AG04450 (cell line): ENCODE data around the gene WWOX. TPM values are rescaled to one million over a fixed set of nuclear protein-coding genes. Genes with fewer than 3 reads are reported as not detected.
"Not testable (repeated sequence)": the region's sequence is repeated elsewhere in the genome, so short reads cannot be mapped to it uniquely, and the experiment has no call there.

Experiments used
- CTCF ChIA-PET: fragments of 300-600, 350-600 bp; formaldehyde crosslinking; extraction: SDS; loops from one replicate; lab custom pipeline; 2022; ENCODE audit warnings: antibody characterized with exemption, inconsistent platforms; lab: Charles Lee
- POLR2A ChIA-PET: fragments of 350-600 bp; formaldehyde crosslinking; extraction: SDS; loops from one replicate; lab custom pipeline; 2021; ENCODE audit warnings: antibody characterized with exemption, inconsistent platforms; lab: Yijun Ruan, JAX
- DNase-seq: peaks from one replicate; pipeline ENCODE4 v3.0.0-alpha.2; 2011; ENCODE audit warnings: low read depth, low spot score
- H3K27ac ChIP-seq: one replicate; pipeline ENCODE4 v1.5.1; 2012; ENCODE audit warnings: low read depth, low read length, control low read depth
- H3K27me3 ChIP-seq: one replicate; pipeline ENCODE4 v1.6.0; 2012; ENCODE audit warnings: low read length; ENCODE audit not compliant: control insufficient read depth, insufficient read depth
- H3K4me3 ChIP-seq: 2 replicates; pipeline ENCODE4 v1.5.1; 2011; ENCODE audit warnings: mild to moderate bottlenecking, low read depth, low read length, control low read depth
- H3K9me3 ChIP-seq: 2 replicates; pipeline ENCODE4 v1.5.1; 2012; ENCODE audit warnings: low read length; ENCODE audit not compliant: control insufficient read depth, insufficient read depth
- polyA plus RNA-seq: library from polyadenylated mRNA; depleted of rRNA; stranded (reverse); fragments of >200 nt; gene quantifications from 2 replicates; pipeline ENCODE4 v1.2.3, GENCODE V29; 2011
- TF ChIP-seq, protein P1 (sequence below): IDR thresholded peaks from 2 replicates; pipeline ENCODE4 v1.5.1; 2011; ENCODE audit warnings: low read depth, low read length, control low read depth, inconsistent platforms

Gene WWOX
- polyA plus RNA-seq, 1 experiment, result 2.1 TPM

- Histone ChIP-seq H3K27ac (no peak overlapping the region), H3K27me3 (no peaks in the 10 kb centered on the region), H3K4me3 (no peak overlapping the region), H3K9me3 (peaks cover 39% of the 10 kb centered on the region)
- POLR2A ChIA-PET, result interaction anchor here (0.7 kb wide), 1 partner anchor 24 kb away, joined by 5 read pairs; no protein-coding TSS in a partner anchor
- CTCF ChIA-PET, result no interaction called here
- TF ChIP-seq, protein P1, sequence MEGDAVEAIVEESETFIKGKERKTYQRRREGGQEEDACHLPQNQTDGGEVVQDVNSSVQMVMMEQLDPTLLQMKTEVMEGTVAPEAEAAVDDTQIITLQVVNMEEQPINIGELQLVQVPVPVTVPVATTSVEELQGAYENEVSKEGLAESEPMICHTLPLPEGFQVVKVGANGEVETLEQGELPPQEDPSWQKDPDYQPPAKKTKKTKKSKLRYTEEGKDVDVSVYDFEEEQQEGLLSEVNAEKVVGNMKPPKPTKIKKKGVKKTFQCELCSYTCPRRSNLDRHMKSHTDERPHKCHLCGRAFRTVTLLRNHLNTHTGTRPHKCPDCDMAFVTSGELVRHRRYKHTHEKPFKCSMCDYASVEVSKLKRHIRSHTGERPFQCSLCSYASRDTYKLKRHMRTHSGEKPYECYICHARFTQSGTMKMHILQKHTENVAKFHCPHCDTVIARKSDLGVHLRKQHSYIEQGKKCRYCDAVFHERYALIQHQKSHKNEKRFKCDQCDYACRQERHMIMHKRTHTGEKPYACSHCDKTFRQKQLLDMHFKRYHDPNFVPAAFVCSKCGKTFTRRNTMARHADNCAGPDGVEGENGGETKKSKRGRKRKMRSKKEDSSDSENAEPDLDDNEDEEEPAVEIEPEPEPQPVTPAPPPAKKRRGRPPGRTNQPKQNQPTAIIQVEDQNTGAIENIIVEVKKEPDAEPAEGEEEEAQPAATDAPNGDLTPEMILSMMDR, result no peak
- DNase-seq, result no peak
Observed at GRCh38 chr16:79045191-79045590, 945.7 kb downstream of the WWOX start.

DNA sequence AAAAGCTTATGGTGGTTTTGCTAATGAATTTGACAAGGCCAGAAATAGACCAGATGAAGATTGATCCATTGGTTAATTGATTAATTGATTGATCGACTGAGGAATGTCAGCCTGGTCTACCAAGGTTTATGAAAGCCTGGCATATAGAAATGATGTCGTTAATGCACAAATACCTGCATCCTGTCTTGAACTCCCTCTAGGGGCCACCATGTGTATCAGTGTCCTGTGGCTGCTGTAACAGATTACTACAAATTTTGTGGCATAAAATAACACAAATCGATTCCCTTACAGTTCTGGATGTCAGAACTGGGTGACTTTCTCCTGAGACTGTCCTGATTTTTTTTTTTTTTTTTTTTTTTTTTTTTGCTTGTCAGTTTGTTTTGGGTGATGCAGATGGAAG, 947.9 kb downstream of the WWOX start:
- TF ChIP-seq, protein P1, result no peak; the same call in 1 of the 2 replicates
- POLR2A ChIA-PET, result no interaction called here
- no peak for DNase-seq
- no peak overlapping the region for H3K4me3 ChIP-seq
- H3K27ac ChIP-seq, result no peak overlapping the region
- no peaks in the 10 kb centered on the region for H3K27me3 ChIP-seq
- H3K9me3 ChIP-seq, result peaks cover 33% of the 10 kb centered on the region
- CTCF ChIA-PET, result interaction anchor here (0.6 kb wide), 1 partner anchor 360 kb away, joined by 4 read pairs; no protein-coding TSS in a partner anchor

DNA sequence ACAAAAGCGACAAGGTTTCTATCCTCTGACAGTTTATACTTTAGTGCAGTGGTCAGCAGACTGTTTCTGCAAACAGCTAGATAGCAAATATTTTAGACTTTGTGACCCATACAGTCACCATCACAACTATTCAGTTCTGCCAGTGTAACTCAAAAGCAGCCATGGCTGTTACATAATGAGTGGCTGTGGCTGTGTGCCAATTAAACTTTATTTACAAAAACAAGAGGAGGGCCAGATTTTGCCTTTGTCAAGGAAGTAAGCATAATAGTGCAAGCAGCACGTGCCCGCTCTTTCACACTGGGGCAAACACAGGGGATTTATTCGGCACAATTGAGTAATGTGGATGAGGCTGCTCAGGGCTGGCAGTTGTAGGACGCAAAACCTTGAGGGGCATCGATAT, 949.6 kb downstream of the WWOX start:
- Histone ChIP-seq H3K4me3 (no peak overlapping the region), H3K27ac (no peak overlapping the region), H3K9me3 (peaks cover 29% of the 10 kb centered on the region), H3K27me3 (no peaks in the 10 kb centered on the region)
- CTCF ChIA-PET, result no interaction called here
- POLR2A ChIA-PET, result no interaction called here
- DNase-seq, result no peak
- TF ChIP-seq, protein P1, result no peak

GRCh38 chr16:79050063-79050462, 950.6 kb downstream of the WWOX start:
- CTCF ChIA-PET, result no interaction called here
- no peak for DNase-seq
- POLR2A ChIA-PET, result no interaction called here
- no peak overlapping the region for H3K27ac ChIP-seq
- TF ChIP-seq, protein P1, result no peak
- no peaks in the 10 kb centered on the region for H3K27me3 ChIP-seq
- H3K4me3 ChIP-seq, result no peak overlapping the region
- peaks cover 21% of the 10 kb centered on the region for H3K9me3 ChIP-seq

GRCh38 chr16:79051313-79051712, 951.9 kb downstream of the WWOX start:
- TF ChIP-seq, protein P1, result no peak
- Histone ChIP-seq H3K27me3 (no peaks in the 10 kb centered on the region), H3K9me3 (peaks cover 21% of the 10 kb centered on the region), H3K27ac (no peak overlapping the region), H3K4me3 (no peak overlapping the region)
- DNase-seq, result no peak
- ChIA-PET POLR2A (no interaction called here), CTCF (no interaction called here)

GRCh38 chr16:79052198-79052597, 952.7 kb downstream of the WWOX start:
- H3K27ac ChIP-seq, H3K4me3 ChIP-seq, H3K27me3 ChIP-seq, DNase-seq, CTCF ChIA-PET, POLR2A ChIA-PET: not testable (repeated sequence)
- peaks cover 21% of the 10 kb centered on the region for H3K9me3 ChIP-seq
